H9 (cell line): ENCODE data around the gene CACNA1I. TPM values are rescaled to one million over a fixed set of nuclear protein-coding genes. Genes with fewer than 3 reads are reported as not detected.

Experiments used
- DNase-seq: peaks from one replicate; pipeline ENCODE4 v3.0.0-alpha.2; 2017
- H2AFZ ChIP-seq: one replicate; pipeline ENCODE4 v1.6.1; 2013; ENCODE audit warnings: mild to moderate bottlenecking, low read length, control low read depth, moderate library complexity
- H2AK5ac ChIP-seq: 2 replicates; pipeline ENCODE4 v1.6.1; 2013; ENCODE audit warnings: low read length, control low read depth, mixed read lengths; ENCODE audit not compliant: insufficient read length
- H2BK120ac ChIP-seq: one replicate; pipeline ENCODE4 v1.6.1; 2013; ENCODE audit warnings: low read depth, mild to moderate bottlenecking, low read length, control low read depth, inconsistent platforms; ENCODE audit not compliant: poor library complexity, severe bottlenecking
- H2BK12ac ChIP-seq: 2 replicates; pipeline ENCODE4 v1.6.1; 2013; ENCODE audit warnings: low read length, control low read depth, mixed read lengths, low read depth; ENCODE audit not compliant: insufficient read length
- H2BK15ac ChIP-seq: 2 replicates; pipeline ENCODE4 v1.6.1; 2013; ENCODE audit warnings: low read depth, low read length, control low read depth
- H2BK20ac ChIP-seq: one replicate; pipeline ENCODE4 v1.6.1; 2013; ENCODE audit warnings: low read depth, mild to moderate bottlenecking, low read length, control low read depth, inconsistent platforms; ENCODE audit not compliant: poor library complexity, severe bottlenecking
- H2BK5ac ChIP-seq: 2 replicates; pipeline ENCODE4 v1.6.1; 2013; ENCODE audit warnings: low read length, control low read depth, mixed read lengths; ENCODE audit not compliant: insufficient read length
- H3K14ac ChIP-seq: 2 replicates; pipeline ENCODE4 v1.6.1; 2013; ENCODE audit warnings: low read length, control low read depth; ENCODE audit not compliant: insufficient read depth
- H3K18ac ChIP-seq: 2 replicates; pipeline ENCODE4 v1.6.1; 2013; ENCODE audit warnings: low read depth, mild to moderate bottlenecking, mixed read lengths, low read length, control low read depth; ENCODE audit not compliant: insufficient read length
- H3K23ac ChIP-seq: 2 replicates; pipeline ENCODE4 v1.6.1; 2013; ENCODE audit warnings: low read length, control low read depth, mixed read lengths, low read depth; ENCODE audit not compliant: insufficient read length
- H3K23me2 ChIP-seq: 2 replicates; pipeline ENCODE4 v1.6.1; 2013; ENCODE audit warnings: low read depth, mild to moderate bottlenecking, mixed read lengths, low read length, control low read depth; ENCODE audit not compliant: insufficient read length, poor library complexity, severe bottlenecking
- H3K27ac ChIP-seq: 2 replicates; pipeline ENCODE4 v1.5.1; 2013; ENCODE audit warnings: low read length, control low read depth, mixed read lengths, low read depth; ENCODE audit not compliant: insufficient read length
- H3K27me3 ChIP-seq: 2 replicates; pipeline ENCODE4 v1.6.1; 2013; ENCODE audit warnings: low read length, control low read depth, inconsistent platforms; ENCODE audit not compliant: insufficient read depth
- H3K4ac ChIP-seq: 2 replicates; pipeline ENCODE4 v1.6.1; 2013; ENCODE audit warnings: low read depth, mild to moderate bottlenecking, control low read depth, inconsistent platforms, low read length, moderate library complexity
- H3K4me1 ChIP-seq: 2 replicates; pipeline ENCODE4 v1.6.1; 2013; ENCODE audit warnings: low read length, control low read depth, inconsistent platforms; ENCODE audit not compliant: insufficient read depth
- H3K4me2 ChIP-seq: 2 replicates; pipeline ENCODE4 v1.6.1; 2013; ENCODE audit warnings: low read length, control low read depth, mixed read lengths; ENCODE audit not compliant: insufficient read length, insufficient read depth
- H3K56ac ChIP-seq: 2 replicates; pipeline ENCODE4 v1.6.1; 2013; ENCODE audit warnings: low read depth, mild to moderate bottlenecking, mixed read lengths, low read length, control low read depth; ENCODE audit not compliant: insufficient read length
- H3K79me1 ChIP-seq: 2 replicates; pipeline ENCODE4 v1.6.1; 2013; ENCODE audit warnings: low read depth, mild to moderate bottlenecking, moderate library complexity, low read length, control low read depth, inconsistent platforms; ENCODE audit not compliant: insufficient read depth, poor library complexity, severe bottlenecking
- H3K79me2 ChIP-seq: 2 replicates; pipeline ENCODE4 v1.6.1; 2013; ENCODE audit warnings: low read length, control low read depth, inconsistent platforms; ENCODE audit not compliant: insufficient read depth
- H3K9ac ChIP-seq: 2 replicates; pipeline ENCODE4 v1.6.1; 2013; ENCODE audit warnings: low read length, control low read depth, mixed read lengths; ENCODE audit not compliant: insufficient read length; ENCODE audit errors: extremely low read depth
- H3K9me3 ChIP-seq: one replicate; pipeline ENCODE4 v1.6.1; 2013; ENCODE audit warnings: low read depth, low read length, inconsistent platforms; ENCODE audit not compliant: control insufficient read depth
- H3T11ph ChIP-seq: one replicate; pipeline ENCODE4 v1.6.1; 2013; ENCODE audit warnings: mild to moderate bottlenecking, low read length, control low read depth, inconsistent platforms
- H4K20me1 ChIP-seq: one replicate; pipeline ENCODE4 v1.6.1; 2013; ENCODE audit not compliant: control insufficient read depth, insufficient read length, insufficient read depth
- H4K5ac ChIP-seq: 2 replicates; pipeline ENCODE4 v1.6.1; 2013; ENCODE audit warnings: low read depth, mild to moderate bottlenecking, mixed read lengths, low read length, control low read depth; ENCODE audit not compliant: insufficient read length
- H4K8ac ChIP-seq: replicated peaks from 2 replicates; pipeline ENCODE4 v1.6.1; 2013; ENCODE audit warnings: low read length, control low read depth, mixed read lengths, low read depth; ENCODE audit not compliant: insufficient read length
- H4K91ac ChIP-seq: 2 replicates; pipeline ENCODE4 v1.6.1; 2013; ENCODE audit warnings: low read depth, mild to moderate bottlenecking, moderate library complexity, mixed read lengths, low read length, control low read depth; ENCODE audit not compliant: insufficient read length
- H3K27ac Mint-ChIP-seq, 3 experiments: 2 replicates in 2 of 3; 3 replicates in 1 of 3; pipeline ENCODE4 v1.8.0; 2020 to 2021; ENCODE audit warnings: mixed read lengths in 3 of 3, mild to moderate bottlenecking in 1 of 3, moderate library complexity in 1 of 3
- H3K27me3 Mint-ChIP-seq: 2 replicates; pipeline ENCODE4 v1.8.0; 2021; ENCODE audit warnings: low read depth, mild to moderate bottlenecking, moderate library complexity, mixed read lengths
- H3K36me3 Mint-ChIP-seq, 3 experiments: 2 replicates in 2 of 3; 3 replicates in 1 of 3; pipeline ENCODE4 v1.8.0; 2020 to 2021; ENCODE audit warnings: low read depth in 3 of 3, mixed read lengths in 3 of 3; ENCODE audit not compliant: insufficient read depth in 1 of 3
- H3K4me1 Mint-ChIP-seq, 2 experiments: 2 replicates each; pipeline ENCODE4 v1.8.0; 2020; ENCODE audit warnings: mixed read lengths in 2 of 2
- H3K4me3 Mint-ChIP-seq, 2 experiments: 2 replicates in 1 of 2; 3 replicates in 1 of 2; pipeline ENCODE4 v1.8.0; 2020 to 2021; ENCODE audit warnings: mild to moderate bottlenecking in 2 of 2, mixed read lengths in 2 of 2, moderate library complexity in 1 of 2
- H3K9me3 Mint-ChIP-seq, 2 experiments: 2 replicates in 1 of 2; 3 replicates in 1 of 2; pipeline ENCODE4 v1.8.0; 2020; ENCODE audit warnings: mild to moderate bottlenecking in 2 of 2, mixed read lengths in 2 of 2, moderate library complexity in 1 of 2
- WGBS: extraction: QIAGEN DNeasy Blood & Tissue Kit; methylation state at CpG from one replicate; pipeline ENCODE4 v1.1.7; 2013; ENCODE audit warnings: missing lambda C conversion rate, low lambda C conversion rate, mixed read lengths; ENCODE audit not compliant: insufficient read length; ENCODE audit errors: extremely low coverage; 5-methylcytosine and 5-hydroxymethylcytosine counted together
- total RNA-seq: library from RNA; stranded (reverse); gene quantifications from 2 replicates; pipeline ENCODE4 v1.2.1, GENCODE V29; 2021
- TF ChIP-seq, protein P1 (sequence below): fragments of 200-600 bp; sonication (generic); conservative IDR thresholded peaks from 3 replicates; pipeline ENCODE4 v1.8.0; 2021; ENCODE audit warnings: antibody characterized with exemption, mild to moderate bottlenecking

The CACNA1I gene
- total RNA-seq, 1 experiment from 2014 or later, result 0.50 TPM

DNA sequence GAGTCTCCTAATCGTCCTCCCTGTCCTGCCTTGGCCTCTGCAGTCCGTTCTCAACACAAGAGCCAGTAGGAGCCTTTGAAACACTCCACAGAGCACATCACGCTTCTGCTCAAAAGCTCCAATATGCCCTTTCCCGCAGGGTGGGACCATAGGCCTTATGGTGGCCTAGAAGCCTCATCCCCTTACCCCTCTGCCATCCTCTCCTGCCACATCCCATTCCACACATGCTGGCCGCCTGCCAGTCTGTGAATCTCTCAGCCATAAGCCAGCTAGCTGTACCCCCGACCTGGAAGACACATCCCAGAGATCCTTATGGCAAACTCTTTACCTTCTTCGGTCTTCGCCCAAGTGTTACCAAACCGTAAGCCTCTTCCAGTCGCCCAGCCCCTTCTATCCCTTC lies 165.2 kb downstream of the CACNA1I start:
- Histone ChIP-seq H3K23ac (no peak overlapping the region), H3K4me2 (no peak overlapping the region), H4K5ac (no peak overlapping the region), H4K20me1 (no peaks in the 10 kb centered on the region), H3K18ac (no peak overlapping the region), H3K9me3 (no peaks in the 10 kb centered on the region), H2AFZ (no peak overlapping the region), H2BK20ac (no peak overlapping the region), H3K23me2 (no peaks in the 10 kb centered on the region), H3K4ac (no peak overlapping the region), H3K27me3 (no peaks in the 10 kb centered on the region), H2BK15ac (no peak overlapping the region), H3K79me1 (no peaks in the 10 kb centered on the region), H3T11ph (no peak overlapping the region), H3K27ac (no peak overlapping the region), H3K56ac (no peak overlapping the region), H3K79me2 (no peaks in the 10 kb centered on the region), H3K14ac (no peak overlapping the region), H2BK5ac (no peak overlapping the region), H4K8ac (no peak overlapping the region), H3K4me1 (no peaks in the 10 kb centered on the region; the same call in 1 of the 2 replicates), H3K9ac (no peak overlapping the region), H4K91ac (no peak overlapping the region), H2BK12ac (no peak overlapping the region), H2AK5ac (no peak overlapping the region), H2BK120ac (no peak overlapping the region)
- Mint-ChIP-seq H3K4me3 (no peak overlapping the region), H3K27ac (no peak overlapping the region; a peak in 1 of 7 replicates), H3K9me3 (no peaks in the 10 kb centered on the region; a peak in 1 of 5 replicates), H3K36me3 (no peaks in the 10 kb centered on the region), H3K4me1 (peaks cover 18% of the 10 kb centered on the region in 2 experiments), H3K27me3 (peaks cover 2% of the 10 kb centered on the region)
- no peak for DNase-seq
- TF ChIP-seq, protein P1, sequence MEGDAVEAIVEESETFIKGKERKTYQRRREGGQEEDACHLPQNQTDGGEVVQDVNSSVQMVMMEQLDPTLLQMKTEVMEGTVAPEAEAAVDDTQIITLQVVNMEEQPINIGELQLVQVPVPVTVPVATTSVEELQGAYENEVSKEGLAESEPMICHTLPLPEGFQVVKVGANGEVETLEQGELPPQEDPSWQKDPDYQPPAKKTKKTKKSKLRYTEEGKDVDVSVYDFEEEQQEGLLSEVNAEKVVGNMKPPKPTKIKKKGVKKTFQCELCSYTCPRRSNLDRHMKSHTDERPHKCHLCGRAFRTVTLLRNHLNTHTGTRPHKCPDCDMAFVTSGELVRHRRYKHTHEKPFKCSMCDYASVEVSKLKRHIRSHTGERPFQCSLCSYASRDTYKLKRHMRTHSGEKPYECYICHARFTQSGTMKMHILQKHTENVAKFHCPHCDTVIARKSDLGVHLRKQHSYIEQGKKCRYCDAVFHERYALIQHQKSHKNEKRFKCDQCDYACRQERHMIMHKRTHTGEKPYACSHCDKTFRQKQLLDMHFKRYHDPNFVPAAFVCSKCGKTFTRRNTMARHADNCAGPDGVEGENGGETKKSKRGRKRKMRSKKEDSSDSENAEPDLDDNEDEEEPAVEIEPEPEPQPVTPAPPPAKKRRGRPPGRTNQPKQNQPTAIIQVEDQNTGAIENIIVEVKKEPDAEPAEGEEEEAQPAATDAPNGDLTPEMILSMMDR, result no peak
- WGBS, result no CpG with 5 or more reads among the region's 10 CpGs
